ENCODE measurements around the gene GMPPB. TPM values are rescaled to one million over a fixed set of nuclear protein-coding genes. Genes with fewer than 3 reads are reported as not detected.
"Not testable (repeated sequence)": the region's sequence is repeated elsewhere in the genome, so short reads cannot be mapped to it uniquely, and the experiment has no call there.

The GMPPB gene
- 15.7 TPM for total RNA-seq
- long read RNA-seq, transcript GMPPB-202 (9 exons, 1,582 nt) = major isoform, 44 of 55 reads
- long read RNA-seq, partial matches to known transcripts = 2 of 55 reads
- long read RNA-seq, other reads (novel, unspliced or antisense) = 9 of 55 reads

DNA sequence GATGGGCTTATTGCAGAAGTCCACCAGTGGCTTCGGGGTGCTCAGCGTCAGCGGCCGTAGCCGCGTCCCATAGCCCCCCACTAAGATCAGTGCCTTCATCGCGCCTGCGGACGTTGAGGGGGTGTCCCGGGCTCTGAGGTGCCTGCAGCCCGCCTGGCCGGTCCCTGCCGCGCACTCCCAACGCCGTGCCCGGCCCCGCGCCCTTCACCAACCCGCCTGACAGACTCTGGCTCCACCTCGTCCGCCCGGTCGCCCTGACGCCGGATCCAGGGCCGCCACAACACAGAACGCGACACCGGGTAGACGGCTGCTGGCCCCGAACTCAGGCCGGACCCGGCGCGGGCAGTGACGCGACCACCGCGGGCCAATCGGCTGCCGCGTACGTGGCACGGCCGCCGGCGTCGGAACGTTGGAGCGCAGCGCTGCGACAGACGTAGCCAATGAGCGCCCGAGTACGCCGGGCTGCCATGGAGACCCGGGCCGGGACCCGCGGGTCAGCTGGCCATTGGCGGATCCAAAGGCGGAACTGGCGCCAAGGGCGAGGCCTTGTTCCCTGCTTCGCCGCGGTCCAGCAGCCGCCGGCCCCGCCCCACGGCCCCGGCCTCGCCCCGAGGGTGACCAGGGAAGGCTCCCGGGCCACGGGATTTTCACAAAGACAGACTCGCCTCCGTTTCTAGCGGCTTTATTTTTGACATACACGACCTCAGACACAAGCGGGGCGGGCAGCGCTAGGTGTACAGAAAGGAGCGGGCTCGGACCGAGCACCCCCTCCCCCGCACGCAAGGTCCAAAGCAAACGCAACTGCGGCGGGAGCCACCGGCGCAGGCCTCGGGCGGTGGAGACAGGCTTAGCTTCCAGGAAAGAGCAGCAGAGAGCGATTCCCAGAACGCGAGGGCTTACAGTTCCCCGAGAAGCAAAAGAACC, at the start of gene GMPPB:
GMPPB (minus strand) TSS at position 324 of the 924 bp plus-strand sequence; CDS start at position 99, 225 bp downstream.
- DNase-seq = peak; percentile 99
- intact Hi-C loops (cut with DNase I) = no loop called here
- peak; percentile 91 for ATAC-seq (ENCODE audit: poor library complexity)

DNA sequence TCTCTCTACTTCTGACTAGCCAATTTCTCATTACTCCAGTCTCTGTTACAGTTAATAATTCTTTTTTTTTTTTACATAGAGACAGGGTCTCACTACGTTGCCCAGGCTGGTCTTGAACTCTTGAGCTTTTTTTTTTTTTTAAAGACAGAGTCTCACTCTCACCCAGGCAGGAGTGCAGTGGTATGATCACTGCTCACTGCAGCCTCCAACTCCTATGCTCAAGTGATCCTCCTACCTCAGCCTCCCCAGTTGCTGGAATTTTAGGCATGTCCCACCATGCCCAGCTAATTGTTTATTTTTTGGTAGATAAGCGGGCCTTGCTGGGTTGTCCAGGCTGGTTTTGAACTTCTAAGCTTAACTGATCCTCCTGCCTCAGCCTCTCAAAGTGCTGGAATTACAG, 49.0 kb upstream of the GMPPB start:
- intact Hi-C loops (cut with DNase I) = no loop called here
- no peak for DNase-seq
- ATAC-seq (ENCODE audit: poor library complexity) = no peak

DNA sequence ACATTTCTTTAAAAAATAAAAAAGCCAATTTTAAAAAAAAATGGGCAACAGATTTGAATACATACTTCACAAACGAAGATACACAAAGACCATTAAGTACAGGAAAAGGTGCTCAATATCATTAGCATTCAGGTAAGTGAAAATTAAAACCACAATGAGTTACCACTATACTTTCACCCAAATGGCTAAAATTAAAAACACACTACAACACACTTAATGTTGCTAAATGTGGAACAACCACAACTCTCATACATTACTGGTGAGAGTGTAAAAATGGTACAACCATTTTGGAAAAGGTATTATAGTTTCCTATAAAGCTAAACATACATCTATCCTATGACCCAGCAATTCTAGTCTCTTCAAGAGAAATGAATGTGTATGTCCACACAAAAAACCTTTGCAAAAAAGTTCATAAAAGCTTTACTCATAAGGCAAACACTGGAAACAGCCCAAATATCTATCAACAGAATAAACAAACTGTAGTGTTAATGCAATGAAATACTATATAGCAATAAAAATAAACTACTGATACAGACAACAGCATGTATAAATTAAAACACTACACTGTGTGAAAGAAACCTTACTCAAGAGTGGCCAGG, 47.7 kb upstream of the GMPPB start:
- no peak for ATAC-seq (ENCODE audit: poor library complexity)
- no peak for DNase-seq
- intact Hi-C loops (cut with DNase I) = no loop called here

DNA sequence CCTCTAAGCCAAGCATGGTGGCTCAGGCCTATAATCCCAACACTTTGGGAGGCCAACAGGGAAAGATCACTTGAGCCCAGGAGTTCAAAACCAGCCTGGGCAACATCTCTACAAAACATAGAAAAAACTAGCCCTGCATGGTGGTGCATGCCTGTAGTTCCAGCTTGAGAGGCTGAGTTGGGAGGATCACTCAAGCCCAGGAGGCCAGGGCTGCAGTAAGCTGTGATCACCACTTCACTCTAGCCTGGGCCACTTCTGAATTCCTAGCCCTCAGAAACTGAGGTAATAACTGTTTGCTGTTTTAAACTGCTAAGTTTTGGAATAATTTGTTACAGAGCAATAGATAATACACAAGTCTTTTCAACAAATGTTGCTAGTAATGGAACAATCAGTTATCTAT, 46.2 kb upstream of the GMPPB start:
- DNase-seq (no peak), ATAC-seq (ENCODE audit: poor library complexity) (no peak)
- intact Hi-C loops (cut with DNase I) = no loop called here

DNA sequence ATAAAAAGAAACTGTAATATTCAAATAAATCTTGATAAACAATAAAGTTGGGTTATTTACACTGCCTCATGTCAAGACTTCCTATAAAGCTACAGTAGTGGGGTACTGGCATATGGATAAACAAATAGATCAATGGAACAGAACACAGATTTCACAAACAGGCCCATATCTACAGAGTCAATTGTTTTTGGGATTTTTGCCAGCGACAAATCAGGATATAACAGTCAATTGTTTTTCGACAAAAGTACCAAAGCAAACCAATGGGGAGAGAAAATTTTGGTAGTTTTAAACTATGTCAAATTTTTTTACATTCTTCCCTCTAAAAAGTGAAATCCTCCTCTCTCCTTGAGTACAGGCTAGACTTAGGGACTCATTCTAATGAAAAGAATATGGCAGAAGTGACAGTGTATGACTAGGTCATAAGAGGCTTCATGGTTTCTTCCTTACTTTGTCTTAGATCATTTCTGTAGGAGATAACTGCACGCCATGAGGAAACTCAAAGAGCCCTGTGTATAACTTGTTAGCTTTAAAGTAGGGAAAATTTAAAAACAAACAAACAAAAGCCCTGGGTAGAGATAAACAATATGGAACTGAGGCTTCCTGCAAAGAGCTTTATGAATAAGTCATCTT, 45.6 kb upstream of the GMPPB start:
- intact Hi-C loops (cut with DNase I) = no loop called here
- ATAC-seq (ENCODE audit: poor library complexity) (no peak), DNase-seq (no peak)

DNA sequence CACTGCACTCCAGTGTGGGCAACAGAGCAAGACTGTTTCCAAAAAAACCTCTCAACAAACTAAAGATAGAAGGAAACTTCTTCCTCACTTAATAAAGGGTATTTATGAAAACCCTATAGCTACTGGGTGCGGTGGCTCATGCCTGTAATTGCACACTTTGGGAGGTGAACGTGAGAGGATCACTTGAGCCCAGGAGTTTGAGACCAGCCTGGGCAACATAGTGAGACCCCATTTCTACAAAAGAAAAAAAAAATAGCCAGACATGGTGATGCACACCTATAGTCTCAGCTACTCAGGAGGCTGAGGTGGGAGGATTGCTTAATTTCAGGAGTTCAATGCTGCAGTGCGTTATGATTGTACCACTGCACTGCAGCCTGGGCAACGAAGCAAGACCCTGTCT, 40.2 kb upstream of the GMPPB start:
- no peak for ATAC-seq (ENCODE audit: poor library complexity)
- intact Hi-C loops (cut with DNase I) = no loop called here
- DNase-seq = no peak

DNA sequence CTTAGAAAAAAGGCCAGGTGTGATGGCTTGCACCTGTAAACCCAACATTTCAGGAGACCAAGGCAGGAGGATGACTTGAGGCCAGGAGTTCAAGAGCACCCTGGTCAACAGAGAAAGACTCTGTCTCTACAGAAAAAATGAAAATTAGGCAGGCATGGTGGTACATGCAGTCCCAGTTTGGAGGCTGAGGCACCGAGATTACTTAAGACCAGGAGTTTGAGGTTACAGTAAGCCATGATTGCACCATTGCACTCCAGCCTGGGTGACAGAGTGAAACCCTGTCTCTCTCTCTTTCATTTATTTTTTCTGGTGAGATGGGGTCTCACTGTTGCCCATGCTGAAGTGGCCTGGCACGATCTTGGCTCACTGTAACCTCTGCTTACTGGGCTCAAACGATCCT, 37.9 kb upstream of the GMPPB start:
- intact Hi-C loops (cut with DNase I) = no loop called here
- no peak for ATAC-seq (ENCODE audit: poor library complexity)
- no peak for DNase-seq

DNA sequence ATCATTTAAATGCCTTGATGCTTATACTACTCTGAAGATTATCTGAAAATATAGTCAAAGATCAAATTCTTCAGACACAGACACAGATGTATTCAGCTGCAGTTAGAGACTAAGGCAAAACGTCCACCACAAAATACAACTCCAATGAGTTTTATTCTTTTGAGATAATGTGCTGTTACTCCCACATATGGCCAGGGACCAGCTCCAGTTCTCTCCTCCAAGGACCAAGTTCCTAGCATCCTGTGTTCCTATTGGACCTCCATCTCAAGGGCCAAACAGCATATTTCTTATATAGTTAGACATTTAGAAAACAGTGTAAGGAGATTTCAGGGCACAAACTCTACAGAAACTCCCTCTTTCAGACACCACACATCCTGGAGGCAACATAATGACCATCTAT, 35.5 kb upstream of the GMPPB start:
- ATAC-seq (ENCODE audit: poor library complexity) = no peak
- intact Hi-C loops (cut with DNase I) = no loop called here
- no peak for DNase-seq

DNA sequence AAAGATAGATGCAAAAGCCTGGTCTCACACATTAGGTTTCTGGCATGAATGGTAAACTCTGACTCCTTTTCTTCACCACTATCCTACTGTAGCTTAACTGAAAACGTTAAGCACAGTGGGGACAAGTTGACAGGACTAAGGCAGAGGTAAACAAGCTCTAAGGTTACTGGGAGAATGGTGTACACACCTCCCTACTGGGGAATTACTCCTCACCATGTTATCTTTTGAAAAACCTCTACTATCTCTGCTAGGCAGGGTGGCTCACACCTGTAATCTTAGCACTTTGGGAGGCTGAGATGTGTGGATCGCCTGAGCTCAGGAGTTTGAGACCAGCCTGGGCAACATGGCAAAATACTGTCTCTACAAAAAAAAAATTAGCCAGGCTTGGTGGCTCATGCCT, 33.4 kb upstream of the GMPPB start:
- intact Hi-C loops (cut with DNase I) = no loop called here
- ATAC-seq (ENCODE audit: poor library complexity) (no peak), DNase-seq (no peak)

DNA sequence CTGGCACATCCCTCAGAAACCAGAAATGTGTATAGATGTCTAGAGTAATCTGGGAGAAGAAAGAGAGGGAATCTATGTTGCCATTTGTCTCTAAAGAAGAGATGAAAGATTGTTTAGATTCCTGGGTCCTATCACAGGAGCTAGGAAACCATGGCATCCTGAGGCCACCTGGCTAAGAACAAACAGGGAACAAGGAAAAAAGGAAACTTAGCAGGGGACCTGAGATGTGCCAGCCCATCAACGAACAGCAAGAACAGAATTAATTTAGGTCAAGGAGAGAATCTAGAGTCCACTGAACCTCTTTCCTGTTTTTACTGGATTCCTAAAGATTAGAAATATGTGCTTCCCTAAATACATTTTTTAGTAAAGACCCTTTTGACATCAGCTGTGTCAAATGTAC, 32.3 kb upstream of the GMPPB start:
- intact Hi-C loops (cut with DNase I) = no loop called here
- DNase-seq (no peak), ATAC-seq (ENCODE audit: poor library complexity) (no peak)

DNA sequence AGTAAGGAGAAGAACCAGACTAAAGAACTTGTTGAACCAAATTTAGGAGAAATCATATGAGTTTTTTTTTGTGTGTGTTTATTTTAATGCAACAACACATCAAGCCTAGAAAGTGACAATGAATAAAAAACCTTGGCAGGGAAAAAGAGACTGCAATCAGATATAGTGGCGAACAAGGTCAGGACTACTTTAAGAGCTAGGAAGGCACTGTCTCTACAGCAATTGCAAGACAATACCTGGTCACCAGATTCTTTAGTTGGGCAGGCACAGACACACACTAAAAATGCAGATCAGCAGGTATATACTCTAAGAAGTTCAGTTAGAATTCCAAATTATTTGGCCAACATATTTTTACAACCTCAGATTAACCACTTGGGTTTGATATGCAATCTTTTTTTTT, 30.8 kb upstream of the GMPPB start:
- intact Hi-C loops (cut with DNase I) = no loop called here
- DNase-seq (no peak), ATAC-seq (ENCODE audit: poor library complexity) (no peak)

DNA sequence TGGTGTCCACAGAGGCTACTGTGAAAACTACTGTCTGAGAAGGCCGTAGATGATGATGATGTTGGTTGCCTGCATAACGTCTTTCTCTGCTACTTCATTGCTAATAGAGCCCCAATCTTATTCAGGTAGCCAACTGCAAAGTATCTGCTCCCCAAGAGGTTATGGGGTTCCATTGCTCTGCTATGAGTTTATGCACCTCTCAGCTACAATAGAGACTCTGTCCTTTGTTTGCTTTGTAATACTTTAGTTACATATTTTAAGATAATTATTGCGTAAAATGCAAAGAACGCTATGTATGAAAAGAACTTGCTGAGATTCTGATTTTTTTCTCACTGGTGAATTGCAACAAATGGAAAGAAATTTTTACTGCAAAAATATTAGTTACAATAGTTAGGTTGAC, 27.8 kb upstream of the GMPPB start:
- DNase-seq (no peak), ATAC-seq (ENCODE audit: poor library complexity) (no peak)
- intact Hi-C loops (cut with DNase I) = no loop called here

DNA sequence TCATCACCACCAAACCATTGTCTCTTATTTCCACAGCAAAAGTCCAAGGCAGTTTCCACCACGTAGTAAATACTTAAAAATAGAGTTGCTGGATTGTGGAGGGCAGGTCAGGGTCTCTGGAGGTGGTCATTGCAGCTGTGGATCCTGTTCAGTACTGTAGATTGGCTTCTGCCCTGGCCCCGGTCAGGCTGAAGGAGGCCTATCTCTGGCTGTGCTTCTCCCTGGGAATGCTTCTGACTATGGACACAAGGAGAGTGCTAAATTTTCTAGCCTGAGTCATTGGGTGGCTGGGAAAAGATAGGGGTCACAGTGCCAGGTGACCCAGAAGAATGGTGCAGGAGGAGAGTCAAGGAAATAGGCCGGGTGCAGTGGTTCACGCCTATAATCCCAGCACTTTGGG, 26.3 kb upstream of the GMPPB start:
- DNase-seq = no peak
- ATAC-seq (ENCODE audit: poor library complexity) = no peak
- intact Hi-C loops (cut with DNase I) = no loop called here

DNA sequence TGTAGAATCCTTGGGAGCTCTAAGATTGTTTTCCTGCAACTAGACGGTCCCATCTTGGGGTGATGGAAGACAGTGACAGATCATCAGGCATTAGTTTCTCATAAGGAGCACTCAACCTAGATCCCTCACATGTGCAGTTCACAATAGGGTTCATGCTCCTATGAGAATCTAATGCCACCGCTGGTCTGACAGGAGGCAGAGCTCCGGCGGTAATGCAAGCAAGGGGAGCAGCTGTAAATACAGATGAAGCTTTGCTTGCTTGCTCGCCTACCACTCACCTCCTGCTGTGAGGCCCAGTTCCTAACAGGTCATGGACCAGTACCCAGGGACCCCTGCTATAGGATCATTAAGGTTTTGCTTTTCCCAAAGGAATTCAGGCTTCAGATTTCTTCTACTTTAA, 25.1 kb upstream of the GMPPB start:
- not testable (repeated sequence) for ATAC-seq (ENCODE audit: poor library complexity)

DNA sequence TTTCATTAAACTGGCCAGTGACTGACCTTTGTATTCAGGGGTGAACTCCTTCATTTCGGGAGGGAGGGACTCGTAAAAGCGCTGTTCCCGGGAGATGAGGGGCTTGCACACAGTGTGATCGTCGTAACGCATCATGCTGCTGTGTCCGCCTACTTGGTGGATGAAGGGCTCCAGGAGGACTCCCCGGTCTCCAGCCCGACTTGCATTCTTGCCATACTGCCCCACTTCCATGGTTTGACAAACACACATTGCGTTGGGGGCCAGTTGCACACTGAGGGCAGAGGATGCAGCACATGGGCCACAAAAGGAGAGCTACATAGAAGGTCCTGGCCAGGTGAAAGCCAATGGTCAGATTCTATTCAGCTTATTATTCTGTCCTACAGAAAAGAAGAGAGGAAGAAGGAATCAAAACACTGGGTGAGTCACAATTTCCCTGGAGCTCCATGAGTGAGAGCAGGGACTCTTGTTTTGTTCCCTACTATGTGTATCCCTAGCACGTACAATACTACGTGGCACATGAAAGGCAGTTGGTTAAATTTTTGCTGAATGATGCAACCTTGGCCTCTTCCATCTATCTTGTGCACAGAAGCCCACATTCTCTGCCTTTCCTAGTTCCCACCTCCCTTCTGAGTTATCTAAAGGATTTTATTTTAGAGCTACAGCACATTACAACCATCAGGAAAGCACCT, 24.2 kb upstream of the GMPPB start:
- ATAC-seq (ENCODE audit: poor library complexity) = no peak
- no peak for DNase-seq
- intact Hi-C loops (cut with DNase I) = no loop called here

More for the DNA sequence above, 25.1 kb upstream of the GMPPB start:
- intact Hi-C loops (cut with DNase I); DNase-seq: not testable (repeated sequence)

DNA sequence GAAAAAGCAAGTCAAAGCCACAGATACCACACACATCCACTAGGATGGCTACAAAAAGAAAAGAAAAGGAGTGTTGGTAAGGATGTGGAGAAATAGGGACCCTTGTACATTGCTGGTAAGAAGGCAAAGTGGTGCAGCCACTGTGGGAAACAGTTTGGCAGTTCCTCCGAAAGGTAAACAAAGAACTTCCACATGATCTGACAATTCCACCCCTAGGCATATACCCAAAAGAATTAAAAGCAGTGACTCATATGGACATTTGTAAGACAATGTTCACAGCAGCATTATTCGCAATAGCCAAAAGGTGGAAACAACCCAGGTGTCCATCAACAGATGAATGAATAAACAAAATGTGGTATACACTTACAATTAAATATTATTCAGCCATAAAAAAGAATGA, 22.2 kb upstream of the GMPPB start:
- no peak for DNase-seq
- intact Hi-C loops (cut with DNase I) = no loop called here
- no peak for ATAC-seq (ENCODE audit: poor library complexity)

DNA sequence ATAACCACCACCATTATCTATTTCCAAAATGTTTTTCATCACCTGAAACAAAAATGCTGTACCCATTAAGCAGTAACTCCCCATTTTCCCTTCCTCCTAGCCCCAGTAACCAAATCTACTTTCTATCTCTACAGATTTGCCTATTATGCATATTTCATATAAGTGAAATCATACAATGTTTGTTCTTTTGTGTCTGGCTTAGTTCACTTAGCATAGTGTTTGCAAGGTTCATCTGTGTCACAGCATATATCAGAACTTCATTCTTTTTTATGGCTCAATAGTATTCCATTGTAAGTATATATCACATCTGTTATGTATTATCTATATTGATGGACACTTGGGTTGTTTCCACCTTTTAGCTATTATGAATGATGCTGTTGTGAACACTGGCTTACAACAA, 16.7 kb upstream of the GMPPB start:
- ATAC-seq (ENCODE audit: poor library complexity) (no peak), DNase-seq (no peak)
- intact Hi-C loops (cut with DNase I) = no loop called here

DNA sequence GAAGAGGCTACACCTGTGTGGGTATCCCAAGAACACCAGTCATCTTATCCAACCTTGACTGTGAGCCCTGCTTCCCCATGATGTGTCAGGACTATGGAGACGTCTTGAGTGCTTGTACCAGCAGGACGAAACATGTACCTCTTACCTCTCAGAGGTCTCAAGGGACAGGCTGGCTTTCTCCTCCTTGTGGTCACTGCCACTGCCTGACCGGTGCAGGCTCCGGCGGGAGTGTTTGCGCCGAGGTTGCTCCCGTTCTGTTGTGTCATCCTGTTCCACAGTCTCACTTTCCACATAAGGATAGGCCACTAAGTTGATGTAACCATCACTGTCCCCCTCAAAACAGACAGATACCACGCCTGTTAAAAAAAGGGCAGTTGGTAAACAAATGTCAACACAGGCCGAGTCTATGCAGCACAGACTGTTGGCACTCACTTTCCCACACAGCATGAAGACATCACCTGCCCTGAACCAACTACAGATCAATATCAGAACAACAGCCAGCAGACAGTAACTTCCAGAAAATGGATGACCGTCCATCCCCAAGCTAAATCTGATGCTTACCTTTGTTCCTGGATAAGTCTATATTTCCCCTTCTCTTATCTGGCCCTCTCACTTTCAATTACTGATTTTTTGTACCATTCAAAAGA, 14.4 kb upstream of the GMPPB start:
- DNase-seq = no peak
- no peak for ATAC-seq (ENCODE audit: poor library complexity)
- intact Hi-C loops (cut with DNase I) = no loop called here

DNA sequence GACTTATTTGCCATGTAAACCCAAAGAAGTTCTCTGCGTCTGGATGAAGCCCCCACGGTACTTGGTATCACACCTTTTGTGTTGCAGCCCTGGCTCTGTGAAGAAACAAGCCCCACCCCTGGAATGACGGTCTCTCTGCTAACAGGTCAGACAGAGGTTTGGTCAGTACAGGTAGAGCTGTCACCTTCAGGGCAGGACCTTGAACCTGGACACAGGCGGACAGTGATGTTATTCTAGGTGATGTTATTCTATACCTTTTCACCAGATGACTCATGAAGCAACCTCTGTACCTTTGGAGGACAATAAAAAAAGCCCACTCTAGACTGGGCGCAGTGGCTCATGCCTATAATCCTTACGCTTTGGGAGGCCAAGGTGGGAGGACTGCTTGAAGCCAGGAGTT, 11.0 kb upstream of the GMPPB start:
- ATAC-seq (ENCODE audit: poor library complexity) = no peak
- intact Hi-C loops (cut with DNase I) = no loop called here
- DNase-seq = no peak
